Endothelial cell of umbilical vein (primary cell): Measurements from ENCODE around the gene MICAL3. TPM values are rescaled to one million over a fixed set of nuclear protein-coding genes. Genes with fewer than 3 reads are reported as not detected.

Experiments
- BruUV-seq: library from RNA; stranded (reverse); fragments of 400-500 nt; replicated peaks from 2 replicates; lab custom pipeline; 2021; lab: Mats Ljungman, UMichigan
- CTCF ChIA-PET: fragments of 300-600, 350-600 bp; sonication (Branson Sonifier 250); formaldehyde crosslinking; loops from one replicate; lab custom pipeline; 2021; ENCODE audit warnings: antibody characterized with exemption, inconsistent platforms; lab: Charles Lee
- POLR2A ChIA-PET: fragments of 300-600, 350-600 bp; sonication (Branson Sonifier 250); formaldehyde crosslinking; loops from one replicate; lab custom pipeline; 2021; ENCODE audit warnings: antibody characterized with exemption, inconsistent platforms; lab: Charles Lee
- DNase-seq: peaks from one replicate; pipeline ENCODE4 v3.0.0-alpha.2; 2011; ENCODE audit warnings: low read depth, low spot score
- FAIRE-seq: peaks from 2 replicates; lab custom pipeline; 2011; peaks lifted over from hg19 to GRCh38; lab: Jason Lieb, UNC
- H2AFZ ChIP-seq: 2 replicates; pipeline ENCODE4 v1.6.0; 2012; ENCODE audit warnings: low read depth, low read length, control low read depth, inconsistent platforms
- H3K27ac ChIP-seq: 2 replicates; pipeline ENCODE4 v1.5.1; 2011; ENCODE audit warnings: low read depth, mild to moderate bottlenecking, control low read depth, low read length, moderate library complexity; ENCODE audit not compliant: insufficient read depth
- H3K27me3 ChIP-seq, 2 experiments: 2 replicates each; pipeline versions ENCODE4 v1.6.0 to v1.6.1; 2011; ENCODE audit warnings: low read length in 2 of 2, mixed read lengths in 1 of 2; ENCODE audit not compliant: control insufficient read depth in 2 of 2, insufficient read depth in 2 of 2
- H3K36me3 ChIP-seq, 2 experiments: 2 replicates in 1 of 2; 3 replicates in 1 of 2; pipeline ENCODE4 v1.5.1; 2011; ENCODE audit warnings: low read length in 2 of 2, mild to moderate bottlenecking in 1 of 2, moderate library complexity in 1 of 2; ENCODE audit not compliant: control insufficient read depth in 2 of 2, insufficient read depth in 2 of 2; ENCODE audit errors: extremely low read depth in 1 of 2
- H3K4me1 ChIP-seq: 3 replicates; pipeline ENCODE4 v1.5.1; 2011; ENCODE audit warnings: mild to moderate bottlenecking, low read length; ENCODE audit not compliant: control insufficient read depth, insufficient read depth; ENCODE audit errors: extremely low read depth
- H3K4me2 ChIP-seq: 2 replicates; pipeline ENCODE4 v1.6.1; 2011; ENCODE audit warnings: low read length, control low read depth, mixed read lengths; ENCODE audit not compliant: insufficient read depth
- H3K4me3 ChIP-seq, 3 experiments: fragments of 200-600 bp in 1 of 3; sonication (generic), shearing (Covaris generic) in 1 of 3; replicated peaks in 1 of 3; 2 replicates each; pipeline ENCODE4 v1.5.1; 2011 to 2016; ENCODE audit warnings: control low read depth in 3 of 3, low read length in 3 of 3, mild to moderate bottlenecking in 2 of 3, inconsistent platforms in 1 of 3, low read depth in 1 of 3, moderate library complexity in 1 of 3; ENCODE audit not compliant: insufficient read depth in 1 of 3
- H3K79me2 ChIP-seq: 2 replicates; pipeline ENCODE4 v1.6.0; 2012; ENCODE audit warnings: low read length, inconsistent platforms; ENCODE audit not compliant: control insufficient read depth, insufficient read depth
- H3K9ac ChIP-seq: replicated peaks from 2 replicates; pipeline ENCODE3; 2011; ENCODE audit warnings: low read length, control low read depth; ENCODE audit not compliant: insufficient read depth; ENCODE audit errors: extremely low read depth
- H3K9me1 ChIP-seq: replicated peaks from 3 replicates; pipeline ENCODE4 v1.6.0; 2011; ENCODE audit warnings: mild to moderate bottlenecking, low read length; ENCODE audit not compliant: control insufficient read depth, insufficient read depth; ENCODE audit errors: extremely low read depth
- H3K9me3 ChIP-seq: replicated peaks from 2 replicates; pipeline ENCODE4 v1.5.1; 2012; ENCODE audit warnings: low read length, inconsistent platforms; ENCODE audit not compliant: control insufficient read depth, insufficient read depth
- H4K20me1 ChIP-seq: replicated peaks from 2 replicates; pipeline ENCODE3; 2011; ENCODE audit warnings: mild to moderate bottlenecking, low read length; ENCODE audit not compliant: control insufficient read depth, insufficient read depth; ENCODE audit errors: extremely low read depth
- CTCF ChIP-seq, 2 donors: IDR thresholded peaks; 1 replicate in 1 of 2; 2 replicates in 1 of 2; pipeline ENCODE4 v1.5.1; 2011; ENCODE audit warnings: low read length in 2 of 2, mild to moderate bottlenecking in 2 of 2, moderate library complexity in 2 of 2, control low read depth in 1 of 2, inconsistent platforms in 1 of 2, low read depth in 1 of 2; ENCODE audit not compliant: insufficient read depth in 1 of 2; ENCODE audit errors: extremely low read depth in 1 of 2
- EZH2 ChIP-seq: IDR thresholded peaks from 2 replicates; pipeline ENCODE4 v1.6.1; 2012; ENCODE audit warnings: borderline replicate concordance, low read depth, mild to moderate bottlenecking, moderate library complexity, low read length, inconsistent platforms; ENCODE audit not compliant: severe bottlenecking
- FOS ChIP-seq: IDR thresholded peaks from 2 replicates; pipeline ENCODE4 v1.6.1; 2011; ENCODE audit warnings: mild to moderate bottlenecking, low read length, moderate library complexity, borderline replicate concordance; ENCODE audit not compliant: insufficient read depth
- GATA2 ChIP-seq: IDR thresholded peaks from 2 replicates; pipeline ENCODE4 v1.7.0; 2011; ENCODE audit warnings: low read depth, mild to moderate bottlenecking, moderate library complexity, mixed read lengths, low read length; ENCODE audit not compliant: insufficient read length, insufficient read depth
- JUN ChIP-seq: IDR thresholded peaks from 2 replicates; pipeline ENCODE4 v1.6.1; 2011; ENCODE audit warnings: borderline replicate concordance, low read depth; ENCODE audit not compliant: insufficient read length, insufficient read depth
- MAX ChIP-seq: IDR thresholded peaks from 2 replicates; pipeline ENCODE4 v1.6.1; 2011; ENCODE audit not compliant: insufficient read depth, insufficient read length
- MYC ChIP-seq: IDR thresholded peaks from one replicate; pipeline ENCODE4 v1.6.1; 2011; ENCODE audit warnings: mild to moderate bottlenecking, low read depth, low read length
- POLR2A ChIP-seq: IDR thresholded peaks from 2 replicates; pipeline ENCODE4 v1.6.1; 2012; ENCODE audit warnings: low read depth, mild to moderate bottlenecking, control low read depth, low read length
- POLR2AphosphoS5 ChIP-seq: IDR thresholded peaks from 2 replicates; pipeline ENCODE4 v1.6.1; 2012; ENCODE audit warnings: low read depth, mild to moderate bottlenecking, control low read depth, low read length, moderate library complexity; ENCODE audit not compliant: insufficient read depth
- dilution Hi-C: fragments of 300-500 bp; cut with MboI; formaldehyde crosslinking; loops from one replicate; pipeline ENCODE4 v1.15.0; 2019; ENCODE audit warnings: low sequenced_read_pairs; ENCODE audit not compliant: extremely low pct_ligation_motif_present
- intact Hi-C: fragments of 100-400 bp; cut with micrococcal nuclease; formaldehyde crosslinking; loops from one replicate; pipeline ENCODE4 v1.10.0; 2022
- polyA plus RNA-seq, 4 experiments: library from polyadenylated mRNA; depleted of rRNA in 3 of 4; stranded (reverse) in 3 of 4; unstranded in 1 of 4; fragments of >200 nt; gene quantifications; 2 replicates each; pipeline versions ENCODE4 v1.2.1 to v1.2.3, GENCODE V29; 2011 to 2012; ENCODE audit warnings: missing spikeins in 1 of 4
- total RNA-seq: library from RNA; stranded (reverse); gene quantifications from 2 replicates; pipeline ENCODE4 v1.2.3, GENCODE V29; 2021

Gene MICAL3
- total and polyA plus RNA-seq, 2 donors (not counting 3 experiments of a cell fraction or from before 2014, with no cell fraction given) = 14.5 to 63.7 TPM

- H3K27me3 ChIP-seq = no peaks in the 10 kb centered on the region
- CTCF ChIA-PET = no interaction called here
- H3K4me1 ChIP-seq = no peaks in the 10 kb centered on the region
- no peak overlapping the region for H3K9ac ChIP-seq
- H3K9me1 ChIP-seq = no peaks in the 10 kb centered on the region
- dilution Hi-C loops = no loop called here
- no peak for FAIRE-seq
- no peaks in the 10 kb centered on the region for H3K79me2 ChIP-seq
- POLR2A ChIA-PET = no interaction called here
- H3K9me3 ChIP-seq = no peaks in the 10 kb centered on the region
- no peaks in the 10 kb centered on the region for H4K20me1 ChIP-seq
- no peak for DNase-seq
- TF ChIP-seq POLR2AphosphoS5 = no peak
- TF ChIP-seq FOS = no peak
- TF ChIP-seq POLR2A = no peak
- no peak for TF ChIP-seq JUN
- TF ChIP-seq GATA2 = no peak
- TF ChIP-seq MAX = no peak
- TF ChIP-seq MYC = no peak
- no peak for TF ChIP-seq EZH2
- TF ChIP-seq CTCF (IDR thresholded peaks at IDR 0.05; ENCODE audit: extremely low read depth in 1 of 2, insufficient read depth in 1 of 2, low read depth in 1 of 2, low read length in 2 of 2) = no peak
- H3K36me3 ChIP-seq = peaks cover 0 to 19% of the 10 kb centered on the region in 2 experiments
- no peak overlapping the region for H2AFZ ChIP-seq
- intact Hi-C loops = no loop called here
- no peak overlapping the region for H3K4me2 ChIP-seq
- no peak overlapping the region for H3K27ac ChIP-seq
- H3K4me3 ChIP-seq = no peak overlapping the region
- no TSS peak for BruUV-seq
Measured at GRCh38 chr22:17865183-17866055, 158.9 kb downstream of the MICAL3 start.
